HEK293 (cell line): Measurements from ENCODE around the gene ARHGAP15.

ENCODE experiments used
- CTCF ChIA-PET: fragments of 350-600 bp; formaldehyde crosslinking; extraction: SDS; loops from one replicate; lab custom pipeline; 2021; ENCODE audit warnings: antibody characterized with exemption; lab: Yijun Ruan, JAX
- POLR2A ChIA-PET: fragments of 300-600 bp; formaldehyde crosslinking; extraction: SDS; loops from one replicate; lab custom pipeline; 2020; ENCODE audit warnings: antibody characterized with exemption, inconsistent platforms; lab: Yijun Ruan, JAX
- H3K27ac ChIP-seq: fragments of 200-500 bp; sonication (Bioruptor generic); 2 replicates; pipeline ENCODE4 v1.5.1; 2014; ENCODE audit warnings: low read depth, low read length, control low read depth, inconsistent platforms; ENCODE audit errors: extremely low read depth
- H3K36me3 ChIP-seq, 2 experiments: fragments of 200-500 bp in 1 of 2; sonication (Bioruptor generic) in 1 of 2; 1 replicate in 1 of 2; 2 replicates in 1 of 2; pipeline ENCODE4 v1.5.1; 2014 to 2017; ENCODE audit warnings: inconsistent platforms in 2 of 2, low read length in 2 of 2; ENCODE audit not compliant: control insufficient read depth in 2 of 2, insufficient read depth in 1 of 2
- H3K4me1 ChIP-seq: fragments of 200-500 bp; sonication (Bioruptor generic); 2 replicates; pipeline ENCODE4 v1.5.1; 2014; ENCODE audit warnings: mild to moderate bottlenecking, low read length, inconsistent platforms; ENCODE audit not compliant: control insufficient read depth, insufficient read depth
- H3K4me3 ChIP-seq: 2 replicates; pipeline ENCODE4 v1.5.1; 2011; ENCODE audit warnings: low read depth, mild to moderate bottlenecking, control low read depth, low read length, moderate library complexity
- H3K9me3 ChIP-seq: fragments of 200-500 bp; sonication (Bioruptor generic); 2 replicates; pipeline ENCODE4 v1.5.1; 2014; ENCODE audit warnings: low read depth, low read length, inconsistent platforms; ENCODE audit not compliant: control insufficient read depth, insufficient read depth
- AEBP2 ChIP-seq: fragments of 450-650 bp; formaldehyde crosslinking; IDR thresholded peaks from 2 replicates; pipeline ENCODE4 v1.5.1; 2016; ENCODE audit warnings: missing biosample characterization, missing genetic modification characterization, borderline replicate concordance
- HOXA7 ChIP-seq: sonication (generic); formaldehyde crosslinking; IDR thresholded peaks from 2 replicates; pipeline ENCODE4 v1.8.1; 2022; ENCODE audit warnings: missing genetic modification reagents, borderline replicate concordance
- MZF1 ChIP-seq: fragments of 450-650 bp; formaldehyde crosslinking; IDR thresholded peaks from 2 replicates; pipeline ENCODE4 v1.5.1; 2017; ENCODE audit warnings: missing biosample characterization, missing genetic modification characterization, borderline replicate concordance
- RBAK ChIP-seq: fragments of 450-650 bp; formaldehyde crosslinking; IDR thresholded peaks from 2 replicates; pipeline ENCODE4 v1.5.1; 2016; ENCODE audit warnings: missing biosample characterization, missing genetic modification characterization
- YY2 ChIP-seq: fragments of 450-650 bp; formaldehyde crosslinking; IDR thresholded peaks from 2 replicates; pipeline ENCODE4 v1.5.1; 2016; ENCODE audit warnings: missing biosample characterization, missing genetic modification characterization
- ZBTB10 ChIP-seq: fragments of 450-650 bp; formaldehyde crosslinking; IDR thresholded peaks from 2 replicates; pipeline ENCODE4 v1.5.1; 2016; ENCODE audit warnings: missing biosample characterization, missing genetic modification characterization
- ZBTB48 ChIP-seq: fragments of 450-650 bp; formaldehyde crosslinking; IDR thresholded peaks from 2 replicates; pipeline ENCODE4 v1.5.1; 2016; ENCODE audit warnings: missing biosample characterization, missing genetic modification characterization
- ZNF10 ChIP-seq: fragments of 450-650 bp; formaldehyde crosslinking; IDR thresholded peaks from 2 replicates; pipeline ENCODE4 v1.5.1; 2017; ENCODE audit warnings: missing biosample characterization, missing genetic modification characterization
- ZNF174 ChIP-seq: fragments of 450-650 bp; formaldehyde crosslinking; IDR thresholded peaks from 2 replicates; pipeline ENCODE4 v1.5.0; 2017; ENCODE audit warnings: missing biosample characterization, mild to moderate bottlenecking, missing genetic modification characterization
- ZNF274 ChIP-seq, 2 experiments: fragments of 200-500 bp in 1 of 2; fragments of 450-650 bp in 1 of 2; sonication (Bioruptor generic) in 1 of 2; formaldehyde crosslinking in 1 of 2; IDR thresholded peaks; 2 replicates each; pipeline versions ENCODE4 v1.5.1 to v1.6.1; 2014 to 2016; ENCODE audit warnings: borderline replicate concordance in 1 of 2, inconsistent platforms in 1 of 2, low read length in 1 of 2, missing biosample characterization in 1 of 2, missing genetic modification characterization in 1 of 2
- ZNF510 ChIP-seq: fragments of 450-650 bp; formaldehyde crosslinking; IDR thresholded peaks from 2 replicates; pipeline ENCODE4 v1.5.1; 2018; ENCODE audit warnings: mild to moderate bottlenecking, missing genetic modification characterization, missing biosample characterization; ENCODE audit not compliant: insufficient replicate concordance
- ZNF514 ChIP-seq: fragments of 450-650 bp; formaldehyde crosslinking; IDR thresholded peaks from 2 replicates; pipeline ENCODE4 v1.5.1; 2016; ENCODE audit warnings: missing biosample characterization, missing genetic modification characterization
- ZNF561 ChIP-seq: fragments of 450-650 bp; IDR thresholded peaks from 2 replicates; pipeline ENCODE4 v1.5.1; 2018; ENCODE audit warnings: missing biosample characterization, missing genetic modification characterization, borderline replicate concordance
- ZNF585B ChIP-seq: fragments of 450-650 bp; formaldehyde crosslinking; IDR thresholded peaks from 2 replicates; pipeline ENCODE4 v1.5.1; 2016; ENCODE audit warnings: missing biosample characterization, missing genetic modification characterization
- ZNF600 ChIP-seq: fragments of 450-650 bp; formaldehyde crosslinking; IDR thresholded peaks from 2 replicates; pipeline ENCODE4 v1.5.1; 2016; ENCODE audit warnings: missing biosample characterization, missing genetic modification characterization
- ZNF629 ChIP-seq: fragments of 450-650 bp; formaldehyde crosslinking; IDR thresholded peaks from 2 replicates; pipeline ENCODE4 v1.5.1; 2017; ENCODE audit warnings: missing biosample characterization, missing genetic modification characterization
- ZNF645 ChIP-seq: fragments of 450-650 bp; formaldehyde crosslinking; IDR thresholded peaks from 2 replicates; pipeline ENCODE4; 2016; ENCODE audit warnings: missing biosample characterization, missing genetic modification characterization
- ZNF776 ChIP-seq: fragments of 450-650 bp; formaldehyde crosslinking; IDR thresholded peaks from 2 replicates; pipeline ENCODE4 v1.5.0; 2017; ENCODE audit warnings: missing biosample characterization, missing genetic modification characterization, borderline replicate concordance
- ZNF792 ChIP-seq: fragments of 450-650 bp; formaldehyde crosslinking; IDR thresholded peaks from 2 replicates; pipeline ENCODE4 v1.5.1; 2016; ENCODE audit warnings: missing biosample characterization, missing genetic modification characterization

The ARHGAP15 gene

GRCh38 chr2:143493339-143493738, 364.1 kb downstream of the ARHGAP15 start (continued):
- no peak for TF ChIP-seq ZNF510
- no peak for TF ChIP-seq HOXA7 (CRISPR knock-in tag)
- TF ChIP-seq ZNF792 (tag by site-specific recombination), result no peak
- TF ChIP-seq ZNF10, result no peak
- TF ChIP-seq YY2 (tag by site-specific recombination), result no peak
- no peak for TF ChIP-seq ZNF585B (tag by site-specific recombination)
- TF ChIP-seq ZNF274 (IDR thresholded peaks at IDR 0.05; ENCODE audit: low read length), result no peak
- TF ChIP-seq ZNF274 (tag by site-specific recombination; IDR thresholded peaks at IDR 0.05; ENCODE audit: borderline replicate concordance), result no peak
- TF ChIP-seq ZNF776 (tag by site-specific recombination), result no peak

GRCh38 chr2:143497726-143498125, 368.5 kb downstream of the ARHGAP15 start:
- TF ChIP-seq ZBTB48 (tag by site-specific recombination), result no peak
- TF ChIP-seq RBAK (tag by site-specific recombination), result no peak
- TF ChIP-seq MZF1 (tag by site-specific recombination), result no peak
- no peak for TF ChIP-seq ZNF600 (tag by site-specific recombination)
- TF ChIP-seq, all 188 proteins: peak for 0
- Histone ChIP-seq H3K4me1 (no peaks in the 10 kb centered on the region), H3K9me3 (no peaks in the 10 kb centered on the region), H3K4me3 (no peak overlapping the region), H3K36me3 (no peaks in the 10 kb centered on the region), H3K27ac (no peak overlapping the region)
- CTCF ChIA-PET, result no interaction called here
- POLR2A ChIA-PET, result no interaction called here

GRCh38 chr2:143498496-143498895, 369.3 kb downstream of the ARHGAP15 start:
- Histone ChIP-seq H3K4me1 (no peaks in the 10 kb centered on the region), H3K36me3 (no peaks in the 10 kb centered on the region), H3K4me3 (no peak overlapping the region), H3K9me3 (no peaks in the 10 kb centered on the region), H3K27ac (no peak overlapping the region)
- ChIA-PET POLR2A (no interaction called here), CTCF (no interaction called here)
- no peak for TF ChIP-seq ZNF514 (tag by site-specific recombination)
- TF ChIP-seq ZNF629, result no peak
- no peak for TF ChIP-seq ZBTB10 (tag by site-specific recombination)
- no peak for TF ChIP-seq ZNF174 (tag by site-specific recombination)
- no peak for TF ChIP-seq ZNF600 (tag by site-specific recombination)
- no peak for TF ChIP-seq ZNF645 (tag by site-specific recombination)
- TF ChIP-seq AEBP2 (tag by site-specific recombination), result no peak
- TF ChIP-seq ZNF561 (tag by site-specific recombination), result no peak
